Activated CD8-positive, alpha-beta memory T cell treated with anti-CD3 and anti-CD28 coated beads, Interleukin-2, amount 50 U/mL, for 24 hours (primary cell): Measurements from ENCODE around the gene SLC10A7.

Experiments used
- DNase-seq: peaks from one replicate; pipeline ENCODE4 v3.0.0-alpha.2; 2020; ENCODE audit errors: extremely low read depth

Gene SLC10A7

GRCh38 chr4:146494143-146494542 is 27.6 kb downstream of the SLC10A7 start:
- DNase-seq: no peak

GRCh38 chr4:146490106-146490505 is 31.6 kb downstream of the SLC10A7 start:
- no peak for DNase-seq

GRCh38 chr4:146488495-146489174 is 33.1 kb downstream of the SLC10A7 start:
- no peak for DNase-seq

GRCh38 chr4:146486565-146486964 is 35.2 kb downstream of the SLC10A7 start:
- no peak for DNase-seq

- no peak for DNase-seq
Observed at GRCh38 chr4:146485968-146486367, 35.8 kb downstream of the SLC10A7 start.

- DNase-seq: no peak
Observed at GRCh38 chr4:146482788-146483187, 39.0 kb downstream of the SLC10A7 start.

- no peak for DNase-seq
Observed at GRCh38 chr4:146481246-146481645, 40.5 kb downstream of the SLC10A7 start.

- DNase-seq: no peak
Observed at GRCh38 chr4:146478009-146478408, 43.7 kb downstream of the SLC10A7 start.

GRCh38 chr4:146477054-146477453 is 44.7 kb downstream of the SLC10A7 start:
- no peak for DNase-seq

- DNase-seq: no peak
Observed at GRCh38 chr4:146472404-146472803, 49.3 kb downstream of the SLC10A7 start.

- DNase-seq: no peak
Observed at GRCh38 chr4:146470604-146471003, 51.1 kb downstream of the SLC10A7 start.

- DNase-seq: no peak
Observed at GRCh38 chr4:146469022-146469421, 52.7 kb downstream of the SLC10A7 start.

GRCh38 chr4:146465628-146466027 is 56.1 kb downstream of the SLC10A7 start:
- no peak for DNase-seq

- DNase-seq: no peak
Observed at GRCh38 chr4:146462251-146462650, 59.5 kb downstream of the SLC10A7 start.

GRCh38 chr4:146458594-146458993 is 63.1 kb downstream of the SLC10A7 start:
- no peak for DNase-seq

GRCh38 chr4:146456681-146457080 is 65.1 kb downstream of the SLC10A7 start:
- no peak for DNase-seq

GRCh38 chr4:146453181-146453807 is 68.4 kb downstream of the SLC10A7 start:
- no peak for DNase-seq

- DNase-seq: no peak
Observed at GRCh38 chr4:146450524-146450923, 71.2 kb downstream of the SLC10A7 start.

- DNase-seq: no peak
Observed at GRCh38 chr4:146446555-146446954, 75.2 kb downstream of the SLC10A7 start.

GRCh38 chr4:146445198-146446150 is 76.3 kb downstream of the SLC10A7 start:
- no peak for DNase-seq

GRCh38 chr4:146443525-146443924 is 78.2 kb downstream of the SLC10A7 start:
- no peak for DNase-seq

- no peak for DNase-seq
Observed at GRCh38 chr4:146442801-146443200, 78.9 kb downstream of the SLC10A7 start.

- DNase-seq: no peak
Observed at GRCh38 chr4:146439999-146440398, 81.7 kb downstream of the SLC10A7 start.
